K562 (cell line): ENCODE data around the gene ATF6B. TPM values are rescaled to one million over a fixed set of nuclear protein-coding genes. Genes with fewer than 3 reads are reported as not detected.

Experiments
- DACH1 ChIP-seq: fragments of 450-650 bp; IDR thresholded peaks from 2 replicates; pipeline ENCODE4 v1.6.1; 2018; ENCODE audit not compliant: partially characterized antibody
- DMBX1 ChIP-seq: fragments of 250-450 bp; sonication (Bioruptor Pico); IDR thresholded peaks from 2 replicates; pipeline ENCODE4 v1.8.0; 2022; ENCODE audit warnings: inconsistent platforms, mild to moderate bottlenecking, moderate library complexity, borderline replicate concordance
- EHMT2 ChIP-seq: fragments of 450-650 bp; IDR thresholded peaks from 2 replicates; pipeline ENCODE4 v1.6.1; 2018; ENCODE audit warnings: antibody characterized with exemption
- HDAC1 ChIP-seq, 2 experiments: fragments of 450-650 bp; IDR thresholded peaks; 2 replicates each; pipeline ENCODE4 v1.6.1; 2016 to 2017; ENCODE audit warnings: inconsistent platforms in 1 of 2, mild to moderate bottlenecking in 1 of 2, moderate library complexity in 1 of 2
- HMG20B ChIP-seq: fragments of 250-450 bp; sonication (Bioruptor Pico); IDR thresholded peaks from 2 replicates; pipeline ENCODE4 v1.5.0; 2021; ENCODE audit warnings: mild to moderate bottlenecking
- KLF6 ChIP-seq: fragments of 250-450 bp; sonication (Bioruptor Pico); IDR thresholded peaks from 2 replicates; pipeline ENCODE4 v1.4.0; 2020; ENCODE audit warnings: mild to moderate bottlenecking, moderate library complexity, borderline replicate concordance
- NR4A1 ChIP-seq, 2 experiments: fragments of 250-450 bp in 1 of 2; fragments of 450-650 bp in 1 of 2; sonication (Bioruptor Pico) in 1 of 2; IDR thresholded peaks; 2 replicates each; pipeline versions ENCODE4 v1.4.0 to v1.6.1; 2016 to 2020; ENCODE audit warnings: mild to moderate bottlenecking in 2 of 2, missing compliant biosample characterization in 1 of 2, missing genetic modification characterization in 1 of 2, moderate library complexity in 1 of 2
- POLR3A ChIP-seq: IDR thresholded peaks from 2 replicates; pipeline ENCODE4 v1.6.1; 2011; ENCODE audit warnings: borderline replicate concordance, mild to moderate bottlenecking, moderate library complexity; ENCODE audit not compliant: insufficient read length, insufficient read depth; ENCODE audit errors: extremely low read depth
- PRMT5 ChIP-seq: sonication (generic); formaldehyde crosslinking; IDR thresholded peaks from 2 replicates; pipeline ENCODE4 v1.5.0; 2020; ENCODE audit warnings: missing genetic modification reagents
- RBM25 ChIP-seq: fragments of 200-400 bp; formaldehyde crosslinking; IDR thresholded peaks from 2 replicates; pipeline ENCODE4 v1.6.1; 2018; ENCODE audit warnings: low read length, low read depth, moderate library complexity; ENCODE audit not compliant: severe bottlenecking
- SRSF7 ChIP-seq: fragments of 200-400 bp; formaldehyde crosslinking; optimal IDR thresholded peaks from 2 replicates; pipeline ENCODE3; 2017; ENCODE audit warnings: mild to moderate bottlenecking, low read depth, low read length
- TAF1 ChIP-seq: IDR thresholded peaks from 2 replicates; pipeline ENCODE4 v1.6.1; 2011; ENCODE audit warnings: mild to moderate bottlenecking, low read length, moderate library complexity; ENCODE audit not compliant: insufficient read depth, control insufficient read depth, severe bottlenecking; ENCODE audit errors: extremely low read depth
- polyA plus RNA-seq, 8 experiments: library from polyadenylated mRNA; depleted of rRNA in 4 of 8; stranded (reverse) in 5 of 8; unstranded in 3 of 8; fragments of >200 nt; fragmentation: Nextera tagmentation in 2 of 8; fragmentation: Illumina TruSeq in 1 of 8; extraction: Ambion mirVana in 2 of 8; extraction: Trizol in 1 of 8; gene quantifications; 2 replicates each; pipeline versions ENCODE4 v1.2.1 to v1.2.3, GENCODE V29; 2011 to 2014; ENCODE audit warnings: inconsistent platforms in 1 of 8, missing spikeins in 1 of 8
- total RNA-seq, 7 experiments: library from RNA; depleted of rRNA in 6 of 7; stranded (reverse); fragments of >200 nt in 6 of 7; fragmentation: Illumina TruSeq in 2 of 7; extraction: Trizol in 2 of 7; gene quantifications; 2 replicates each; pipeline versions ENCODE4 v1.2.1 to v1.2.3, GENCODE V29; 2011 to 2021; ENCODE audit warnings: low replicate concordance in 1 of 7
- TF ChIP-seq, protein P1 (sequence below), 2 experiments: IDR thresholded peaks in 1 of 2; conservative IDR thresholded peaks in 1 of 2; 2 replicates each; pipeline ENCODE4 v1.6.1; 2016; ENCODE audit warnings: low read depth in 2 of 2, mild to moderate bottlenecking in 1 of 2, missing compliant biosample characterization in 1 of 2, missing genetic modification characterization in 1 of 2, moderate library complexity in 1 of 2
- TF ChIP-seq, protein P2 (sequence below), 3 experiments: fragments of 200-800 bp in 1 of 3; sonication (Bioruptor generic) in 1 of 3; sonication (generic) in 1 of 3; formaldehyde crosslinking in 1 of 3; IDR thresholded peaks; 2 replicates each; pipeline versions ENCODE4 v1.6.1 to v1.8.0; 2016 to 2022; ENCODE audit warnings: mild to moderate bottlenecking in 2 of 3, missing compliant biosample characterization in 2 of 3, missing genetic modification characterization in 2 of 3, missing genetic modification reagents in 1 of 3
- TF ChIP-seq, protein P3 (sequence below): fragments of 450-650 bp; IDR thresholded peaks from 2 replicates; pipeline ENCODE4 v1.6.1; 2016; ENCODE audit warnings: borderline replicate concordance
- TF ChIP-seq, protein P4 (sequence below): fragments of 150-350 bp; IDR thresholded peaks from 2 replicates; pipeline ENCODE4 v1.6.1; 2014; ENCODE audit warnings: low read depth, mild to moderate bottlenecking, low read length, borderline replicate concordance

Gene ATF6B
- total and polyA plus RNA-seq, 9 of the 15 experiments (the other 6 are each of a cell fraction or from before 2014, with no cell fraction given): 20.7 to 131 (median 31.7) TPM

DNA sequence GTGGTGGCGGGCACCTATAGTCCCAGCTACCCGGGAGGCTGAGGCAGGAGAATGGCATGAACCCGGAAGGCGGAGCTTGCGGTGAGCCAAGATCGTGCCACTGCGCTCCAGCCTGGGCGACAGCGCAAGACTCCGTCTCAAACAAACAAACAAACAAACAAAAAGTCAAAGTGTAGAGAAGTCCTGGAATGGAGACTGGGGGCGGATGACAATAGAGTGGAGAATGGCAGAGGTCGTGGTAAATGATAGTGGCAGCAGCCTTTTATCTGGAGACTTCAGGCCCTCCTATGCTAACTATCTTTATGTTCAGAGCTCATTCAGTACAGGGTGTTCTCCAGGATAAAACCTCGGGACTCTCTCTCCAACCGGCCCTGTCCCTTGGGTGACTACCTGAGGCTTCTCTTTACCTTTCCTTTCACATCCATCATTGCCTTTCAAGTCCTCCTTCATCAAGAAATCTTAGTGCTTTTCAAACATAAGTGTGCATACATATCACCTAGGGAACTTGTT, 3.4 kb upstream of the ATF6B start (continued):
- TF ChIP-seq, protein P1, sequence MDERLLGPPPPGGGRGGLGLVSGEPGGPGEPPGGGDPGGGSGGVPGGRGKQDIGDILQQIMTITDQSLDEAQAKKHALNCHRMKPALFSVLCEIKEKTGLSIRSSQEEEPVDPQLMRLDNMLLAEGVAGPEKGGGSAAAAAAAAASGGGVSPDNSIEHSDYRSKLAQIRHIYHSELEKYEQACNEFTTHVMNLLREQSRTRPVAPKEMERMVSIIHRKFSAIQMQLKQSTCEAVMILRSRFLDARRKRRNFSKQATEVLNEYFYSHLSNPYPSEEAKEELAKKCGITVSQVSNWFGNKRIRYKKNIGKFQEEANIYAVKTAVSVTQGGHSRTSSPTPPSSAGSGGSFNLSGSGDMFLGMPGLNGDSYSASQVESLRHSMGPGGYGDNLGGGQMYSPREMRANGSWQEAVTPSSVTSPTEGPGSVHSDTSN (CRISPR knock-in tag; IDR thresholded peaks at IDR 0.05; ENCODE audit: low read depth): no peak
- TF ChIP-seq, protein P1 (tag; conservative IDR thresholded peaks at IDR 0.05; ENCODE audit: low read depth): no peak; the same call in 1 of the 2 replicates
- TF ChIP-seq EHMT2 (peak; percentile 77; the same call in 1 of the 2 replicates), RBM25 (no peak), PRMT5 (CRISPR knock-in tag) (no peak), DMBX1 (CRISPR knock-in tag) (peak; percentile 94), POLR3A (no peak), TAF1 (peak; percentile 59), KLF6 (CRISPR knock-in tag) (peak; percentile 49; the same call in 1 of the 2 replicates), NR4A1 (CRISPR knock-in tag; IDR thresholded peaks at IDR 0.05) (0 out of 2 replicates have a peak, but pooled peaks have one; percentile 82), NR4A1 (tag; IDR thresholded peaks at IDR 0.05) (peak; percentile 83; the same call in 1 of the 2 replicates), HDAC1 (IDR thresholded peaks at IDR 0.05) (peak; percentile 86 to 93; a peak in 3 of 4 replicates), SRSF7 (no peak), DACH1 (no peak), HMG20B (no peak)
- TF ChIP-seq, protein P2, sequence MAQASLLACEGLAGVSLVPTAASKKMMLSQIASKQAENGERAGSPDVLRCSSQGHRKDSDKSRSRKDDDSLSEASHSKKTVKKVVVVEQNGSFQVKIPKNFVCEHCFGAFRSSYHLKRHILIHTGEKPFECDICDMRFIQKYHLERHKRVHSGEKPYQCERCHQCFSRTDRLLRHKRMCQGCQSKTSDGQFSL (CRISPR knock-in tag; IDR thresholded peaks at IDR 0.05): no peak
- TF ChIP-seq, protein P2 (tag; IDR thresholded peaks at IDR 0.05): peak in 1 of 2 experiments; percentile 4; a peak in 1 of 4 replicates
- TF ChIP-seq, protein P3, sequence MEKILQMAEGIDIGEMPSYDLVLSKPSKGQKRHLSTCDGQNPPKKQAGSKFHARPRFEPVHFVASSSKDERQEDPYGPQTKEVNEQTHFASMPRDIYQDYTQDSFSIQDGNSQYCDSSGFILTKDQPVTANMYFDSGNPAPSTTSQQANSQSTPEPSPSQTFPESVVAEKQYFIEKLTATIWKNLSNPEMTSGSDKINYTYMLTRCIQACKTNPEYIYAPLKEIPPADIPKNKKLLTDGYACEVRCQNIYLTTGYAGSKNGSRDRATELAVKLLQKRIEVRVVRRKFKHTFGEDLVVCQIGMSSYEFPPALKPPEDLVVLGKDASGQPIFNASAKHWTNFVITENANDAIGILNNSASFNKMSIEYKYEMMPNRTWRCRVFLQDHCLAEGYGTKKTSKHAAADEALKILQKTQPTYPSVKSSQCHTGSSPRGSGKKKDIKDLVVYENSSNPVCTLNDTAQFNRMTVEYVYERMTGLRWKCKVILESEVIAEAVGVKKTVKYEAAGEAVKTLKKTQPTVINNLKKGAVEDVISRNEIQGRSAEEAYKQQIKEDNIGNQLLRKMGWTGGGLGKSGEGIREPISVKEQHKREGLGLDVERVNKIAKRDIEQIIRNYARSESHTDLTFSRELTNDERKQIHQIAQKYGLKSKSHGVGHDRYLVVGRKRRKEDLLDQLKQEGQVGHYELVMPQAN: 0 out of 2 replicates have a peak, but pooled peaks have one; percentile 16
- TF ChIP-seq, protein P4, sequence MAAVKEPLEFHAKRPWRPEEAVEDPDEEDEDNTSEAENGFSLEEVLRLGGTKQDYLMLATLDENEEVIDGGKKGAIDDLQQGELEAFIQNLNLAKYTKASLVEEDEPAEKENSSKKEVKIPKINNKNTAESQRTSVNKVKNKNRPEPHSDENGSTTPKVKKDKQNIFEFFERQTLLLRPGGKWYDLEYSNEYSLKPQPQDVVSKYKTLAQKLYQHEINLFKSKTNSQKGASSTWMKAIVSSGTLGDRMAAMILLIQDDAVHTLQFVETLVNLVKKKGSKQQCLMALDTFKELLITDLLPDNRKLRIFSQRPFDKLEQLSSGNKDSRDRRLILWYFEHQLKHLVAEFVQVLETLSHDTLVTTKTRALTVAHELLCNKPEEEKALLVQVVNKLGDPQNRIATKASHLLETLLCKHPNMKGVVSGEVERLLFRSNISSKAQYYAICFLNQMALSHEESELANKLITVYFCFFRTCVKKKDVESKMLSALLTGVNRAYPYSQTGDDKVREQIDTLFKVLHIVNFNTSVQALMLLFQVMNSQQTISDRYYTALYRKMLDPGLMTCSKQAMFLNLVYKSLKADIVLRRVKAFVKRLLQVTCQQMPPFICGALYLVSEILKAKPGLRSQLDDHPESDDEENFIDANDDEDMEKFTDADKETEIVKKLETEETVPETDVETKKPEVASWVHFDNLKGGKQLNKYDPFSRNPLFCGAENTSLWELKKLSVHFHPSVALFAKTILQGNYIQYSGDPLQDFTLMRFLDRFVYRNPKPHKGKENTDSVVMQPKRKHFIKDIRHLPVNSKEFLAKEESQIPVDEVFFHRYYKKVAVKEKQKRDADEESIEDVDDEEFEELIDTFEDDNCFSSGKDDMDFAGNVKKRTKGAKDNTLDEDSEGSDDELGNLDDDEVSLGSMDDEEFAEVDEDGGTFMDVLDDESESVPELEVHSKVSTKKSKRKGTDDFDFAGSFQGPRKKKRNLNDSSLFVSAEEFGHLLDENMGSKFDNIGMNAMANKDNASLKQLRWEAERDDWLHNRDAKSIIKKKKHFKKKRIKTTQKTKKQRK: no peak
